Hematopoietic multipotent progenitor cell treated with erythropoietin and hydrocortisone succinate and interleukin-3 and kit ligand, for 15 days (in vitro differentiated cells): ENCODE data around the gene HPSE2.

Source experiments
- DNase-seq: peaks from one replicate; pipeline ENCODE4 v3.0.0-alpha.2; 2015; ENCODE audit warnings: low spot score

HPSE2 gene

GRCh38 chr10:98489561-98490481 is 745.8 kb downstream of the HPSE2 start:
- no peak for DNase-seq

GRCh38 chr10:98488669-98489430 is 746.8 kb downstream of the HPSE2 start:
- DNase-seq = no peak

GRCh38 chr10:98487649-98488048 is 748.0 kb downstream of the HPSE2 start:
- peak; percentile 21 for DNase-seq

- no peak for DNase-seq
These were observed 749.2 kb downstream of the HPSE2 start for GRCh38 chr10:98486421-98486820.

- DNase-seq = no peak
These were observed 749.7 kb downstream of the HPSE2 start for GRCh38 chr10:98485959-98486358.

GRCh38 chr10:98483658-98484057 is 752.0 kb downstream of the HPSE2 start:
- DNase-seq = no peak

GRCh38 chr10:98482096-98482495 is 753.6 kb downstream of the HPSE2 start:
- DNase-seq = no peak

GRCh38 chr10:98481404-98481945 is 754.2 kb downstream of the HPSE2 start:
- no peak for DNase-seq

GRCh38 chr10:98478430-98479222 is 757.0 kb downstream of the HPSE2 start:
- no peak for DNase-seq

GRCh38 chr10:98477861-98478260 is 757.8 kb downstream of the HPSE2 start:
- no peak for DNase-seq

- no peak for DNase-seq
These were observed 761.0 kb downstream of the HPSE2 start for GRCh38 chr10:98474628-98475027.

GRCh38 chr10:98472196-98472595 is 763.5 kb downstream of the HPSE2 start:
- DNase-seq = no peak

- no peak for DNase-seq
These were observed 764.8 kb downstream of the HPSE2 start for GRCh38 chr10:98470850-98471249.

GRCh38 chr10:98469001-98469931 is 766.4 kb downstream of the HPSE2 start:
- no peak for DNase-seq

GRCh38 chr10:98467506-98468318 is 767.9 kb downstream of the HPSE2 start:
- DNase-seq = peak; percentile 91

GRCh38 chr10:98466861-98467505 is 768.7 kb downstream of the HPSE2 start:
- DNase-seq = peak; percentile 65

GRCh38 chr10:98465866-98466265 is 769.8 kb downstream of the HPSE2 start:
- DNase-seq = no peak

GRCh38 chr10:98463976-98464754 is 771.5 kb downstream of the HPSE2 start:
- peak; percentile 91 for DNase-seq

GRCh38 chr10:98463016-98463415 is 772.6 kb downstream of the HPSE2 start:
- peak; percentile 88 for DNase-seq
